ENCODE data around the gene KANSL1L.

DNA sequence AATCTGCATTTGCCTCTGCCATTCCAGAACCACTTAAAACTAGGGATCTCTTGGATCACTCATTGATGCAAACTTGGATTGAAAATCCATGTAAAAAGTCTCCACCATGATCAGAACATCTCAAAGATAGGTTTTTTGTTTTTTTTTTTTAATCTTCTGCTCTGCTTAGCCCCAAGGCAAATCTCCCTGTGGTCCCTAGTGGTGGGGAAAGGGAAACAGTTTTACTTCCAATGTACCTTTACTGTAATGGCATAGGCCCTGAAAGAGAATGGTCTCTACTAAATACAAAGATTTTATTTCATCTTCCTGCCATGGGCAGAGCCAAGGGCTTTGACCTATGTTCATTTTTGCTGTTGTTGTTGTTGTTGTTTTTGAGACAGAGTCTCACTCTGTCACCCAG lies 78.4 kb downstream of the KANSL1L start:
- TF ChIP-seq, protein P1, sequence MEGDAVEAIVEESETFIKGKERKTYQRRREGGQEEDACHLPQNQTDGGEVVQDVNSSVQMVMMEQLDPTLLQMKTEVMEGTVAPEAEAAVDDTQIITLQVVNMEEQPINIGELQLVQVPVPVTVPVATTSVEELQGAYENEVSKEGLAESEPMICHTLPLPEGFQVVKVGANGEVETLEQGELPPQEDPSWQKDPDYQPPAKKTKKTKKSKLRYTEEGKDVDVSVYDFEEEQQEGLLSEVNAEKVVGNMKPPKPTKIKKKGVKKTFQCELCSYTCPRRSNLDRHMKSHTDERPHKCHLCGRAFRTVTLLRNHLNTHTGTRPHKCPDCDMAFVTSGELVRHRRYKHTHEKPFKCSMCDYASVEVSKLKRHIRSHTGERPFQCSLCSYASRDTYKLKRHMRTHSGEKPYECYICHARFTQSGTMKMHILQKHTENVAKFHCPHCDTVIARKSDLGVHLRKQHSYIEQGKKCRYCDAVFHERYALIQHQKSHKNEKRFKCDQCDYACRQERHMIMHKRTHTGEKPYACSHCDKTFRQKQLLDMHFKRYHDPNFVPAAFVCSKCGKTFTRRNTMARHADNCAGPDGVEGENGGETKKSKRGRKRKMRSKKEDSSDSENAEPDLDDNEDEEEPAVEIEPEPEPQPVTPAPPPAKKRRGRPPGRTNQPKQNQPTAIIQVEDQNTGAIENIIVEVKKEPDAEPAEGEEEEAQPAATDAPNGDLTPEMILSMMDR (IDR thresholded peaks at IDR 0.05): no peak
- TF ChIP-seq REST (IDR thresholded peaks at IDR 0.05) (no peak), JUN (IDR thresholded peaks at IDR 0.05) (no peak), RFX5 (IDR thresholded peaks at IDR 0.05) (no peak), USF2 (IDR thresholded peaks at IDR 0.05) (no peak), RNF2 (IDR thresholded peaks at IDR 0.05; ENCODE audit: borderline replicate concordance, low read depth) (no peak), RAD21 (conservative IDR thresholded peaks at IDR 0.05 in 1 of 2, IDR thresholded peaks at IDR 0.05 in 1 of 2) (no peak), POLR2A (IDR thresholded peaks at IDR 0.05; ENCODE audit: low read length) (no peak), EP300 (IDR thresholded peaks at IDR 0.05) (no peak), MAFK (IDR thresholded peaks at IDR 0.05; ENCODE audit: partially characterized antibody) (no peak), RCOR1 (IDR thresholded peaks at IDR 0.05; ENCODE audit: low read depth, low read length) (no peak)

Data from A549 (cell line).